CD4-positive, alpha-beta T cell (primary cell): ENCODE measurements around the gene CRYBA2. TPM values are rescaled to one million over a fixed set of nuclear protein-coding genes. Genes with fewer than 3 reads are reported as not detected.

Source experiments
- ATAC-seq: fragments of 200-7000 bp; cut with Tn5 transposase; one replicate; pipeline ENCODE4 v1.10.0; 2022; ENCODE audit warnings: mild to moderate bottlenecking; ENCODE audit not compliant: poor library complexity
- CTCF ChIA-PET: fragments of 350-600 bp; sonication (Branson Sonifier 250); formaldehyde crosslinking; loops from one replicate; lab custom pipeline; 2021; ENCODE audit warnings: antibody characterized with exemption, inconsistent platforms; lab: Charles Lee
- POLR2A ChIA-PET: fragments of 350-600 bp; sonication (Branson Sonifier 250); formaldehyde crosslinking; loops from one replicate; lab custom pipeline; 2021; ENCODE audit warnings: antibody characterized with exemption, inconsistent platforms; lab: Charles Lee
- DNase-seq, 14 experiments: peaks; one replicate each; pipeline ENCODE4 v3.0.0-alpha.2; 2013 to 2020; ENCODE audit warnings: mixed read lengths in 2 of 14
- H3K27ac ChIP-seq, 2 donors: one replicate each; pipeline versions ENCODE4 v1.5.1 to v1.7.0; 2013; ENCODE audit warnings: low read length in 2 of 2, low read depth in 1 of 2, mild to moderate bottlenecking in 1 of 2
- H3K27me3 ChIP-seq, 2 experiments: 1 replicate in 1 of 2; 2 replicates in 1 of 2; pipeline versions ENCODE4 v1.6.1 to v1.7.0; 2013; ENCODE audit warnings: low read length in 2 of 2, control low read depth in 1 of 2, mild to moderate bottlenecking in 1 of 2, moderate library complexity in 1 of 2; ENCODE audit not compliant: insufficient read depth in 2 of 2, control insufficient read depth in 1 of 2
- H3K36me3 ChIP-seq: one replicate; pipeline ENCODE4 v1.6.1; 2013; ENCODE audit warnings: low read length, control low read depth; ENCODE audit not compliant: insufficient read depth
- H3K4me1 ChIP-seq: one replicate; pipeline ENCODE4 v1.6.1; 2013; ENCODE audit warnings: low read length, control low read depth; ENCODE audit not compliant: insufficient read depth
- H3K4me3 ChIP-seq: one replicate; pipeline ENCODE4 v1.5.1; 2013; ENCODE audit warnings: mild to moderate bottlenecking, low read length, moderate library complexity
- H3K9me3 ChIP-seq, 2 experiments: 1 replicate in 1 of 2; 2 replicates in 1 of 2; pipeline versions ENCODE4 v1.6.1 to v1.7.0; 2013; ENCODE audit warnings: low read length in 2 of 2, mild to moderate bottlenecking in 2 of 2, control low read depth in 1 of 2, moderate library complexity in 1 of 2; ENCODE audit not compliant: control insufficient read depth in 1 of 2, insufficient read depth in 1 of 2
- H3K27ac Mint-ChIP-seq: one replicate; pipeline ENCODE4 v1.8.0; 2020; ENCODE audit warnings: mixed read lengths
- H3K27me3 Mint-ChIP-seq: one replicate; pipeline ENCODE4 v1.8.0; 2021; ENCODE audit warnings: mixed read lengths
- H3K36me3 Mint-ChIP-seq: one replicate; pipeline ENCODE4 v1.8.0; 2021; ENCODE audit warnings: low read depth, mixed read lengths
- H3K4me1 Mint-ChIP-seq: one replicate; pipeline ENCODE4 v1.8.0; 2021; ENCODE audit warnings: low read depth, mixed read lengths
- H3K4me3 Mint-ChIP-seq: one replicate; pipeline ENCODE4 v1.8.0; 2020; ENCODE audit warnings: mild to moderate bottlenecking, mixed read lengths
- H3K9me3 Mint-ChIP-seq: one replicate; pipeline ENCODE4 v1.8.0; 2020; ENCODE audit warnings: mixed read lengths
- intact Hi-C, 2 experiments: fragments of 100-400 bp; cut with DNase I in 1 of 2; cut with micrococcal nuclease in 1 of 2; formaldehyde crosslinking; loops; one replicate each; pipeline versions ENCODE4 v1.15.1 to v1.9.0; 2023 to 2025; cut with DNase I, micrococcal nuclease
- total RNA-seq, 174 experiments: library from RNA in 2 of 174; stranded (reverse) in 2 of 174; gene quantifications; one replicate each; pipeline ENCODE4 v1.2.3 and lab custom pipeline; 2021 to 2026
- TF ChIP-seq, protein P1 (sequence below): fragments of 200-600 bp; IDR thresholded peaks from one replicate; pipeline ENCODE4 v1.8.0; 2022; ENCODE audit warnings: antibody characterized with exemption, mild to moderate bottlenecking

The CRYBA2 gene
- total RNA-seq, 2 experiments from 2014 or later: not detected

DNA sequence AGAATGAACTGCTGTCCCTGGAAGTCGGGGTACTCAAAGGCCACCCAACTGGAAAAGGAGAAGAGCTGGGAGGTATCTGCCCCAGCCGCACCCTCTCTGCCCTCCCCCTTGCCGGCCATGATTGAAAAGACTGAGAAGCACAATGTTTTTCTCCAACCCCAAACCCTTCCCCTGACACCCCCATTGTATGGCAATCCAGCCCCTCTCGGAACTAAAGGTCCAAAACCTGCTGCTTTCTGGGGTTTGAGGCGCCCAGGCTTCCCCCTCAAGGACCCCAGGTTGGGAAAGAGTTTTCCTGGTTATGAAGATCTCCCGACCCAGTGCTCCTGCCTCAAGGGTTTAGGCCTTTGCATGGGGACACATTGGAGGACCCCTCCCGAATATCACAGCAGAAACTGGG, 1.0 kb downstream of the CRYBA2 start:
- Histone ChIP-seq H3K4me1 (peaks cover 32% of the 10 kb centered on the region), H3K27me3 (peaks cover 93 to 95% of the 10 kb centered on the region in 2 experiments), H3K9me3 (peaks cover 0 to 15% of the 10 kb centered on the region in 2 experiments), H3K27ac (no peak overlapping the region), H3K36me3 (no peaks in the 10 kb centered on the region), H3K4me3 (no peak overlapping the region)
- Mint-ChIP-seq H3K9me3 (no peaks in the 10 kb centered on the region), H3K36me3 (no peaks in the 10 kb centered on the region), H3K27ac (no peak overlapping the region), H3K4me1 (peaks cover 18% of the 10 kb centered on the region), H3K27me3 (peaks cover 93% of the 10 kb centered on the region), H3K4me3 (no peak overlapping the region)
- intact Hi-C loops: no loop called here
- ChIA-PET POLR2A (no interaction called here), CTCF (interaction anchor here (1.5 kb wide), 1 partner anchor 12 kb away, joined by 5 read pairs; no protein-coding TSS in a partner anchor)
- ATAC-seq (no peak), DNase-seq (no peak)
- TF ChIP-seq, protein P1, sequence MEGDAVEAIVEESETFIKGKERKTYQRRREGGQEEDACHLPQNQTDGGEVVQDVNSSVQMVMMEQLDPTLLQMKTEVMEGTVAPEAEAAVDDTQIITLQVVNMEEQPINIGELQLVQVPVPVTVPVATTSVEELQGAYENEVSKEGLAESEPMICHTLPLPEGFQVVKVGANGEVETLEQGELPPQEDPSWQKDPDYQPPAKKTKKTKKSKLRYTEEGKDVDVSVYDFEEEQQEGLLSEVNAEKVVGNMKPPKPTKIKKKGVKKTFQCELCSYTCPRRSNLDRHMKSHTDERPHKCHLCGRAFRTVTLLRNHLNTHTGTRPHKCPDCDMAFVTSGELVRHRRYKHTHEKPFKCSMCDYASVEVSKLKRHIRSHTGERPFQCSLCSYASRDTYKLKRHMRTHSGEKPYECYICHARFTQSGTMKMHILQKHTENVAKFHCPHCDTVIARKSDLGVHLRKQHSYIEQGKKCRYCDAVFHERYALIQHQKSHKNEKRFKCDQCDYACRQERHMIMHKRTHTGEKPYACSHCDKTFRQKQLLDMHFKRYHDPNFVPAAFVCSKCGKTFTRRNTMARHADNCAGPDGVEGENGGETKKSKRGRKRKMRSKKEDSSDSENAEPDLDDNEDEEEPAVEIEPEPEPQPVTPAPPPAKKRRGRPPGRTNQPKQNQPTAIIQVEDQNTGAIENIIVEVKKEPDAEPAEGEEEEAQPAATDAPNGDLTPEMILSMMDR: no peak

DNA sequence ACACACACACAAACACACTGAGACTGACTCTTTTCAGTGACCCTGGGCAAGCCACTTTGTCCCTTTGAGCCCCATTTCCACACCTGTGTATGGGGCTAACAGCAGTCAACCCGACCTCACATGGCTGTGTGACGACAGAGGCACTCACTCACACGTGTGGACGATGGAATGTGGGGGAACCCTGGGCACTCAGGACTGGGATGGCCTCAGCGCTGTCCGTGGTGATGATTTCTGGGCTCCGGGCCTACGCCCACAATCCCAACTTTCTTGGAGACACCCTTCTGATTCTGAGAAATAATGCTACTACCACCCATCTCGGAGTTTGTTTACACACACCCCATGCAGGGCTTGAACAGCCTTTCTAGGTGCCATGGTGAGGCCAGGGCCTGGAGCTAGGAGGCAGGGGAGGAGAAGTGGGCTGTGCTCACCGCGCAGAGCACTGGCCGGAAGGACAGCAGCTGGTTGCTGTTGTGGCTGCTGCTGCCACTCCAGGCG, 1.5 kb downstream of the CRYBA2 start:
- Histone ChIP-seq H3K4me3 (no peak overlapping the region), H3K9me3 (peaks cover 0 to 15% of the 10 kb centered on the region in 2 experiments), H3K4me1 (peaks cover 32% of the 10 kb centered on the region), H3K27me3 (peaks cover 93 to 96% of the 10 kb centered on the region in 2 experiments), H3K36me3 (no peaks in the 10 kb centered on the region), H3K27ac (no peak overlapping the region)
- DNase-seq: no peak
- POLR2A ChIA-PET: no interaction called here
- CTCF ChIA-PET: interaction anchor here (1.5 kb wide), 1 partner anchor 12 kb away, joined by 5 read pairs; no protein-coding TSS in a partner anchor
- H3K4me1 Mint-ChIP-seq: peaks cover 18% of the 10 kb centered on the region
- H3K9me3 Mint-ChIP-seq: no peaks in the 10 kb centered on the region
- no peak for ATAC-seq
- H3K4me3 Mint-ChIP-seq: no peak overlapping the region
- intact Hi-C loops: no loop called here
- TF ChIP-seq, protein P1: no peak
- H3K27ac Mint-ChIP-seq: no peak overlapping the region
- peaks cover 94% of the 10 kb centered on the region for H3K27me3 Mint-ChIP-seq
- no peaks in the 10 kb centered on the region for H3K36me3 Mint-ChIP-seq

- Histone ChIP-seq H3K27ac (no peak overlapping the region), H3K27me3 (peaks cover 93 to 96% of the 10 kb centered on the region in 2 experiments), H3K4me3 (no peak overlapping the region), H3K4me1 (peaks cover 22% of the 10 kb centered on the region), H3K9me3 (peaks cover 0 to 11% of the 10 kb centered on the region in 2 experiments), H3K36me3 (no peaks in the 10 kb centered on the region)
- H3K36me3 Mint-ChIP-seq: no peaks in the 10 kb centered on the region
- ATAC-seq: no peak
- peaks cover 17% of the 10 kb centered on the region for H3K4me1 Mint-ChIP-seq
- TF ChIP-seq, protein P1: no peak
- intact Hi-C loops: no loop called here
- no peak overlapping the region for H3K4me3 Mint-ChIP-seq
- ChIA-PET POLR2A (no interaction called here), CTCF (interaction anchor here (3.0 kb wide), 1 partner anchor 11 kb away, joined by 12 read pairs; no protein-coding TSS in a partner anchor)
- no peak overlapping the region for H3K27ac Mint-ChIP-seq
- DNase-seq: no peak
- H3K27me3 Mint-ChIP-seq: peaks cover 94% of the 10 kb centered on the region
- H3K9me3 Mint-ChIP-seq: no peaks in the 10 kb centered on the region
Measured at GRCh38 chr2:218990612-218991011, 2.6 kb downstream of the CRYBA2 start.
